HK-2 (cell line): ENCODE results near the gene YIPF2.

Experiments
- DNase-seq: peaks from one replicate; pipeline ENCODE4 v3.0.0-alpha.2; 2018; ENCODE audit not compliant: unreplicated experiment

YIPF2 gene

GRCh38 chr19:10876459-10877240 is 51.8 kb downstream of the YIPF2 start:
- no peak for DNase-seq

- no peak for DNase-seq
Observed at GRCh38 chr19:10874024-10874423, 54.4 kb downstream of the YIPF2 start.

GRCh38 chr19:10872546-10873107 is 55.8 kb downstream of the YIPF2 start:
- DNase-seq, result no peak
